Activated T-cell treated with anti-CD3 and anti-CD28 coated beads, Interleukin-2, amount 50 U/mL, for 72 hours (primary cell): ENCODE results near the gene ACSF3. TPM values are rescaled to one million over a fixed set of nuclear protein-coding genes. Genes with fewer than 3 reads are reported as not detected.

Experiments used
- ATAC-seq, 2 donors: fragments of 150-1000 bp; cut with Tn5 transposase; replicated peaks in 1 of 2; 2 replicates each; pipeline ENCODE4 v1.10.0; 2021; ENCODE audit warnings: moderate library complexity in 2 of 2, mild to moderate bottlenecking in 1 of 2
- DNase-seq, 2 donors: peaks; one replicate each; pipeline ENCODE4 v3.0.0; 2021 to 2022; ENCODE audit warnings: mixed read lengths in 1 of 2
- H3K27ac Mint-ChIP-seq: one replicate; pipeline ENCODE4 v1.8.0; 2022; ENCODE audit warnings: mild to moderate bottlenecking, moderate library complexity, mixed read lengths
- H3K27me3 Mint-ChIP-seq: one replicate; pipeline ENCODE4 v1.8.0; 2022; ENCODE audit warnings: low read depth, mixed read lengths
- H3K36me3 Mint-ChIP-seq, 2 donors: one replicate each; pipeline ENCODE4 v1.8.0; 2022; ENCODE audit warnings: mixed read lengths in 2 of 2, mild to moderate bottlenecking in 1 of 2; ENCODE audit not compliant: insufficient read depth in 2 of 2
- H3K4me1 Mint-ChIP-seq: one replicate; pipeline ENCODE4 v1.8.0; 2022; ENCODE audit warnings: low read depth, mixed read lengths
- H3K4me3 Mint-ChIP-seq, 2 donors: one replicate each; pipeline ENCODE4 v1.8.0; 2022; ENCODE audit warnings: mild to moderate bottlenecking in 2 of 2, mixed read lengths in 2 of 2, moderate library complexity in 2 of 2
- H3K9me3 Mint-ChIP-seq, 2 donors: one replicate each; pipeline ENCODE4 v1.8.0; 2022; ENCODE audit warnings: mixed read lengths in 2 of 2
- total RNA-seq, 2 donors: library from RNA; stranded (reverse); gene quantifications; one replicate each; pipeline ENCODE4 v1.2.3, GENCODE V29; 2022

ACSF3 gene
- total RNA-seq, 2 donors from 2014 or later: 50.6 to 66.7 TPM

DNA sequence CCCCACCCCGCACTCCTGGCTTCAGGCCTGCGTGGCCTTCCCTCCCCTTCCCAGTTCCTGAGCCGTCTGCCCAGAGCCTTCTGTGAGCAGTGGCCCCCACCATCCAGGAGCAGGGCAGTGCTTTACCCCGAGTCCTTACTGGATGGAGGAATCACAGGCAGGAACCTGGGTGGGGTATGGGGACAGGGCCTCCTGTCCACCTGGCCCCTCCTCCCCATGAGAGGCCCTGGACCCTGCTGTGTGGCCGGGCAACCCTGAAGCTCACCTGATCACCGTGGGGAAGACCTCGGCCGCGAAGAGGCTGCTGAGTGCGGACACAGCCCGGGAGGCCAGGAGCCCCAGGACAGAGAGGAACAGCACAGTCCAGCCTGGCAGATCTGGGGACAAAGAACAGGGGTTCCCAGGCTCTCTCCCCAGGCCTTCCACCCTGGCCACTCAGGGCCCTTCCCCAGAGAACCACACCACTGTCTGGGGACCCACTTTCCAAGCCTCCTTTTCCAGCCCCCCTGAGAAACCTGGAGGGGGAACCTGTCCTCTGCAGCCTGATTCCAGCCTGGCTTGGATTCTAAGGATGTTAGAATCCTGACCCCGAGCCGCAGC is 103.5 kb downstream of the ACSF3 start:
- Mint-ChIP-seq H3K4me3 (no peak overlapping the region), H3K4me1 (peaks cover 5% of the 10 kb centered on the region), H3K9me3 (no peaks in the 10 kb centered on the region), H3K27ac (no peak overlapping the region), H3K27me3 (peaks cover 10% of the 10 kb centered on the region), H3K36me3 (no peaks in the 10 kb centered on the region)
- DNase-seq: no peak
- no peak for ATAC-seq

DNA sequence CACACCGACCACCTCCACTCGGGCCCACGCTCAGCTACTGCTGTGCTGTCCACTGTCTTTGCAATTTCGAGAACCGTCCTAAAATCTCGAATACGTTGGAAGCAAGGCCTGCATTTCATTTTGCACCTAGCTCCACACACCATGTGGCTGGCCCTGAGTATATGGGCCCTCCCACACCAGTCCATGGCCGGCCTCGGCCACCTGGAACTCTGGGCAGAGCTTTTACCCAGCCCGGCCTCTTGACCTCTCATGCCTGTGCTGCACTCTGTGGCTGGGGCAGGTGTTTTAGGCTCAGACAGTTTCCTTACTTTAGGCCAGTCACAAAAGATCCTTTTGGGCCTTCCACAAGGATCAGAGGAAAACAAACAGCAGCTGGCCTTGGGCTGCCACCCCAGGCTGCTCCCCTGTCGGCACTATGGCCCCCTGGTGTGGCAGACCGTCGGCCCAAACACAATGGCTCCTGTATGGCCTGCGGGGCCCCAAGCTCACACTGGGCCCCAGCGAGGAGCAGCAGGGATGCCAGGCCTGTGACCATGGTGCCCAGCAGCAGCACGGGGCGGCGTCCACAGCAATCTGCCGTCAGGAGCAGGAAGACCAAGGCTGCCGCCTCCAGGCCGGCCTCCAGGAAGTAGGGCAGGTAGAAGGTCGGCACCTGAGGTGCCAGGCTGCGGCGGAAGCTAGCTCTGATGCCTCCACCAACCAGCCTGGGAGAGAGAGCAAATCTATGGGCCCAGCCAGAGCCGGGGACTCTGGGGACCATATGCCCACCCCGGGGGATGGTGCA is 104.2 kb downstream of the ACSF3 start:
- DNase-seq: no peak
- Mint-ChIP-seq H3K27ac (no peak overlapping the region), H3K27me3 (peaks cover 14% of the 10 kb centered on the region), H3K4me1 (peaks cover 9% of the 10 kb centered on the region), H3K4me3 (no peak overlapping the region), H3K9me3 (no peaks in the 10 kb centered on the region), H3K36me3 (peaks cover 0 to 2% of the 10 kb centered on the region in 2 donors)
- ATAC-seq: no peak

DNA sequence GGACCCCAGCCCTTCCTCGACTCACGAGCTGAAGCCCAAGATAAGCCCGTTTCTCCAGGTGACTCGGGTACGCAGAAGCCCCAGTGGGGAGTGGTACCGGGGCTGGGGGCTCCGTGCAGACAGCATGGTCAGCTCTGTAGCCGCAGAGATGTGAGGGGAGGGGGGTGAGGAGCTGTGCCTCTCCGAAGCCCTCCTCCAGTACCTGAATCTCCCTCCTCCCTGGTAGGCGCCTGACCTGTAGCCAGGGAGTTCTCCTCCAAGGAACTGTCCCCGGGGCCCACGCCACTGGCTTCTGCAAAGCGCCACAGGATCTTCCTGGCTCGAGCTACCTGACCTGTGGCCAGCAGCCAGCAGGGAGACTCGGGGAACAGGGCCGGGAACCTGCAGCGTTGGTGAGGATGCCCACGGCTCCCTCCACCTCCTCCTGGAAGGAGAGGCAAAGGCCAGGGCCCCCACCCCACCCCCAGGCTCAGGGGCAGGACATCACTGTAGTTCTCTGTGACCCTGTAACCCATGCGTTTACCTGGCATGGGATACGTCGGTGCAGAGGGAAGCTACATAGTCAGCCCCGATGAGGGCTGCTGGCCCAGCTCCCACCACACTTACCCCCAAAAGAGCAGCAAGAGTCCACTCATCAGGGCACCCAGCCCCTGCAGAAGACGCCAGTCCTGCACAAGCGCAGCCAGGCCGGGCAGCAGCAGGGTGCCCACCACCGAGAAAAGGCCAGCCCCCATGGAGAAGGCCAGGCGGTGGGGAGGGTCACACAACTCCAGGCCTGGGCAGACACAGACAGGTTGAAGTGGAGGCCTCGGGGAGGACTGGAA is 105.0 kb downstream of the ACSF3 start:
- DNase-seq: no peak
- no peak overlapping the region for H3K4me3 Mint-ChIP-seq
- no peak for ATAC-seq
- H3K36me3 Mint-ChIP-seq: peaks cover 2 to 4% of the 10 kb centered on the region in 2 donors
- H3K4me1 Mint-ChIP-seq: peaks cover 11% of the 10 kb centered on the region
- peaks cover 23% of the 10 kb centered on the region for H3K27me3 Mint-ChIP-seq
- no peak overlapping the region for H3K27ac Mint-ChIP-seq
- H3K9me3 Mint-ChIP-seq: no peaks in the 10 kb centered on the region

DNA sequence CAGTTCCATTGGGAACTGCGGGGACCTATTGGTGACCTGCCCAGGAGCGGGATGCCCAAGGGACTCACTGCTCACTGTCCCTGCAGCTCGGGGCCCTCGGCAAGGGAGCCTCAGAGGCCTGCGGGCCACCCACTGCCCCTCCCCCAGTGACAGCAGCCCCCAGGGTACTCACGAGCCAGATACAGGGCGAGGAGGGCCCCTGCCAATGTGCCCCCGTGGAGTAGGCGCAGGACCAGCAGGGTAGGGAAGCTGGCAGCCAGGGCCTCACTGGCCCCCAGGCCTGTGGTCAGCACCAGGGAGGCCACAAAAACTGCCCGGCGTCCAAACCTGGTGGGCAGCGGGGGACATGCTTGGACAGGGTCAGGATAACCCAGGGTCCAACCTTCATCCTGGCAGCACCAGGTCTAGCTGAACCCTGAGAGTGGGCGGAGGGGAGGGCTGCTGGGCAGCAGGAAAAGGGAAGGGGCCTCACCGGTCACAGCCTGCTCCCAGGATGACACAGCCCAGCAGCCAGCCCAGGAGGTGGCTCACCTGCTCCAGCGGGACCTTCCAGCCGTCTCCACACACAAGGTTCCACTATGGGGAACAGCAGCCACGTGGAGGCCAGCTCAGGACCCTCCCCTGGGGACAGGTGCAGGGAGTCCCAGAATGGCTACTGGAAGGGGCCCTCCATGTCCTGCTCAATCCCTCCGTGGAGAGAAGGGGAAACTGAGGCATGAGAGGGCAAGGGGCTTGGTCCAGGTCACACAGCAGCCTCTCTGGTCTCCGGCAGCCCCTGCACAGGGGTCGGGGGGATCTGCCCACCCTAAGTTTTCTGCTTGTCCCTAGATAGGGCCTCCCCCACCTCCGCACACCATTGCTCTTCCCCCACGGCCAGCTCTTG is 105.8 kb downstream of the ACSF3 start:
- Mint-ChIP-seq H3K4me1 (peaks cover 11% of the 10 kb centered on the region), H3K27me3 (peaks cover 31% of the 10 kb centered on the region), H3K27ac (no peak overlapping the region), H3K9me3 (no peaks in the 10 kb centered on the region), H3K36me3 (peaks cover 2 to 4% of the 10 kb centered on the region in 2 donors), H3K4me3 (peak overlapping the region in 1 of 2 donors; percentile 65)
- DNase-seq (no peak), ATAC-seq (no peak)

GRCh38 chr16:89200124-89200849 is 106.6 kb downstream of the ACSF3 start, which contains the start of gene SLC22A31:
Gene SLC22A31, minus strand, starts transcription at chr16:89200537. Its CDS starts 36 bp downstream, at chr16:89200501.
- Mint-ChIP-seq H3K27ac (no peak within 1 kb of the TSS), H3K36me3 (peaks cover 2 to 4% of the 10 kb centered on the region in 2 donors), H3K9me3 (no peaks in the 10 kb centered on the region), H3K4me1 (peaks cover 11% of the 10 kb centered on the region), H3K4me3 (peak within 1 kb of the TSS; percentile 32 to 65), H3K27me3 (peaks cover 38% of the 10 kb centered on the region)
- DNase-seq (no peak), ATAC-seq (no peak)

- Mint-ChIP-seq H3K27me3 (peaks cover 38% of the 10 kb centered on the region), H3K36me3 (peaks cover 2 to 4% of the 10 kb centered on the region in 2 donors), H3K4me3 (peak overlapping the region; percentile 32 to 65), H3K27ac (no peak overlapping the region), H3K4me1 (peaks cover 11% of the 10 kb centered on the region), H3K9me3 (no peaks in the 10 kb centered on the region)
- ATAC-seq: peak; percentile 7 to 21
- DNase-seq: no peak
Measured at GRCh38 chr16:89200850-89201411, 107.3 kb downstream of the ACSF3 start.

- Mint-ChIP-seq H3K27ac (no peak overlapping the region), H3K4me1 (peaks cover 11% of the 10 kb centered on the region), H3K27me3 (peaks cover 41% of the 10 kb centered on the region), H3K9me3 (no peaks in the 10 kb centered on the region), H3K4me3 (peak overlapping the region; percentile 64 to 76), H3K36me3 (peaks cover 2 to 4% of the 10 kb centered on the region in 2 donors)
- DNase-seq: peak; percentile 90
- ATAC-seq: peak; percentile 89 to 92
Measured at GRCh38 chr16:89201439-89202377, 108.1 kb downstream of the ACSF3 start.

- Mint-ChIP-seq H3K36me3 (peaks cover 2 to 4% of the 10 kb centered on the region in 2 donors), H3K9me3 (no peaks in the 10 kb centered on the region), H3K4me1 (peaks cover 11% of the 10 kb centered on the region), H3K27me3 (peaks cover 44% of the 10 kb centered on the region), H3K27ac (no peak overlapping the region), H3K4me3 (peak overlapping the region; percentile 64 to 76)
- DNase-seq (no peak), ATAC-seq (no peak)
Measured at GRCh38 chr16:89202422-89203215, 109.0 kb downstream of the ACSF3 start.
